A673 (cell line): Measurements from ENCODE around the gene CDH4. TPM values are rescaled to one million over a fixed set of nuclear protein-coding genes. Genes with fewer than 3 reads are reported as not detected.
"Not testable (repeated sequence)": the region's sequence is repeated elsewhere in the genome, so short reads cannot be mapped to it uniquely, and the experiment has no call there.

Experiments
- BruUV-seq: library from RNA; stranded (reverse); fragments of 400-500 nt; replicated peaks from 2 replicates; lab custom pipeline; 2021; lab: Mats Ljungman, UMichigan
- CTCF ChIA-PET: fragments of 300-600 bp; sonication (Branson Sonifier 250); formaldehyde crosslinking; loops from one replicate; lab custom pipeline; 2022; ENCODE audit warnings: antibody characterized with exemption; lab: Charles Lee
- POLR2A ChIA-PET: fragments of 300-600 bp; sonication (Branson Sonifier 250); formaldehyde crosslinking; loops from one replicate; lab custom pipeline; 2022; ENCODE audit warnings: antibody characterized with exemption; ENCODE audit not compliant: low non-redundant PET; lab: Charles Lee
- DNase-seq: peaks from one replicate; pipeline ENCODE4 v3.0.0-alpha.2; 2015; ENCODE audit warnings: low spot score
- H3K27ac ChIP-seq: fragments of 200-600 bp; sonication (generic); 2 replicates; pipeline ENCODE4 v1.5.1; 2016; ENCODE audit warnings: mixed run types, low read depth, mild to moderate bottlenecking, mixed read lengths, antibody characterized with exemption, low read length; ENCODE audit not compliant: poor library complexity, severe bottlenecking
- H3K27me3 ChIP-seq: fragments of 200-600 bp; sonication (generic); replicated peaks from 2 replicates; pipeline ENCODE4 v1.6.1; 2017; ENCODE audit warnings: mixed run types, low read depth, mild to moderate bottlenecking, mixed read lengths, antibody characterized with exemption, low read length; ENCODE audit not compliant: insufficient read depth, poor library complexity
- H3K36me3 ChIP-seq: fragments of 200-600 bp; sonication (generic); 2 replicates; pipeline ENCODE4 v1.6.1; 2016; ENCODE audit warnings: mixed run types, mild to moderate bottlenecking, mixed read lengths, antibody characterized with exemption, low read length; ENCODE audit not compliant: insufficient read depth, poor library complexity, severe bottlenecking
- H3K4me1 ChIP-seq: fragments of 200-600 bp; sonication (generic); 2 replicates; pipeline ENCODE4 v1.6.1; 2017; ENCODE audit warnings: mixed run types, mild to moderate bottlenecking, mixed read lengths, antibody characterized with exemption, low read length; ENCODE audit not compliant: insufficient read depth, poor library complexity, severe bottlenecking
- H3K4me3 ChIP-seq: fragments of 200-600 bp; sonication (generic); 2 replicates; pipeline ENCODE4 v1.5.1; 2016; ENCODE audit warnings: low read depth, mixed run types, mild to moderate bottlenecking, mixed read lengths, low read length; ENCODE audit not compliant: poor library complexity, severe bottlenecking
- H3K9me3 ChIP-seq: fragments of 200-600 bp; sonication (generic); 2 replicates; pipeline ENCODE4 v1.6.1; 2016; ENCODE audit warnings: mixed run types, low read depth, mild to moderate bottlenecking, mixed read lengths, antibody characterized with exemption, low read length; ENCODE audit not compliant: poor library complexity, severe bottlenecking
- EZH2 ChIP-seq: fragments of 200-600 bp; sonication (generic); IDR thresholded peaks from 2 replicates; pipeline ENCODE4 v1.6.1; 2017; ENCODE audit warnings: borderline replicate concordance, low read depth, mild to moderate bottlenecking, mixed read lengths, antibody characterized with exemption, low read length; ENCODE audit not compliant: poor library complexity, severe bottlenecking
- intact Hi-C: fragments of 100-400 bp; cut with micrococcal nuclease; formaldehyde crosslinking; loops from one replicate; pipeline ENCODE4 v1.10.0; 2022; ENCODE audit not compliant: unreplicated experiment
- total RNA-seq: library from RNA; stranded (reverse); gene quantifications from 2 replicates; pipeline ENCODE4 v1.2.3, GENCODE V29; 2021
- TF ChIP-seq, protein P1 (sequence below): fragments of 300-800, 200-600 bp; sonication (generic); conservative IDR thresholded peaks from 2 replicates; pipeline ENCODE4 v1.5.1; 2017; ENCODE audit warnings: low read depth, mild to moderate bottlenecking, antibody characterized with exemption, low read length, moderate library complexity, mixed read lengths

CDH4 gene
- total RNA-seq, 1 experiment from 2014 or later, result 8.3 TPM

GRCh38 chr20:61400499-61400898 is 148.4 kb downstream of the CDH4 start:
- no peak overlapping the region for H3K27ac ChIP-seq
- TF ChIP-seq, protein P1, sequence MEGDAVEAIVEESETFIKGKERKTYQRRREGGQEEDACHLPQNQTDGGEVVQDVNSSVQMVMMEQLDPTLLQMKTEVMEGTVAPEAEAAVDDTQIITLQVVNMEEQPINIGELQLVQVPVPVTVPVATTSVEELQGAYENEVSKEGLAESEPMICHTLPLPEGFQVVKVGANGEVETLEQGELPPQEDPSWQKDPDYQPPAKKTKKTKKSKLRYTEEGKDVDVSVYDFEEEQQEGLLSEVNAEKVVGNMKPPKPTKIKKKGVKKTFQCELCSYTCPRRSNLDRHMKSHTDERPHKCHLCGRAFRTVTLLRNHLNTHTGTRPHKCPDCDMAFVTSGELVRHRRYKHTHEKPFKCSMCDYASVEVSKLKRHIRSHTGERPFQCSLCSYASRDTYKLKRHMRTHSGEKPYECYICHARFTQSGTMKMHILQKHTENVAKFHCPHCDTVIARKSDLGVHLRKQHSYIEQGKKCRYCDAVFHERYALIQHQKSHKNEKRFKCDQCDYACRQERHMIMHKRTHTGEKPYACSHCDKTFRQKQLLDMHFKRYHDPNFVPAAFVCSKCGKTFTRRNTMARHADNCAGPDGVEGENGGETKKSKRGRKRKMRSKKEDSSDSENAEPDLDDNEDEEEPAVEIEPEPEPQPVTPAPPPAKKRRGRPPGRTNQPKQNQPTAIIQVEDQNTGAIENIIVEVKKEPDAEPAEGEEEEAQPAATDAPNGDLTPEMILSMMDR, result no peak
- no peak for TF ChIP-seq EZH2
- DNase-seq, result no peak
- intact Hi-C loops, result no loop called here
- BruUV-seq, result no TSS peak
- H3K9me3 ChIP-seq, result no peaks in the 10 kb centered on the region
- H3K27me3 ChIP-seq, result peaks cover 15% of the 10 kb centered on the region
- no peaks in the 10 kb centered on the region for H3K36me3 ChIP-seq
- ChIA-PET CTCF (no interaction called here), POLR2A (no interaction called here)
- no peak overlapping the region for H3K4me3 ChIP-seq
- H3K4me1 ChIP-seq, result no peaks in the 10 kb centered on the region

GRCh38 chr20:61404303-61404702 is 152.2 kb downstream of the CDH4 start:
- BruUV-seq, result no TSS peak
- DNase-seq, result no peak
- H3K9me3 ChIP-seq, result no peaks in the 10 kb centered on the region
- TF ChIP-seq EZH2, result no peak
- TF ChIP-seq, protein P1, result no peak
- H3K4me3 ChIP-seq, result no peak overlapping the region
- intact Hi-C loops, result no loop called here
- ChIA-PET CTCF (no interaction called here), POLR2A (interaction anchor here (0.5 kb wide), 1 partner anchor 35 kb away, joined by 22 read pairs; no protein-coding TSS in a partner anchor)
- no peak overlapping the region for H3K27ac ChIP-seq
- no peaks in the 10 kb centered on the region for H3K36me3 ChIP-seq
- H3K27me3 ChIP-seq, result peaks cover 16% of the 10 kb centered on the region
- H3K4me1 ChIP-seq, result no peaks in the 10 kb centered on the region

GRCh38 chr20:61405007-61405406 is 152.9 kb downstream of the CDH4 start:
- Histone ChIP-seq H3K27ac (no peak overlapping the region), H3K27me3 (peaks cover 21% of the 10 kb centered on the region), H3K4me1 (no peaks in the 10 kb centered on the region), H3K4me3 (no peak overlapping the region), H3K36me3 (no peaks in the 10 kb centered on the region), H3K9me3 (no peaks in the 10 kb centered on the region)
- POLR2A ChIA-PET, result interaction anchor here (0.5 kb wide), 1 partner anchor 36 kb away, joined by 22 read pairs; no protein-coding TSS in a partner anchor
- CTCF ChIA-PET, result no interaction called here
- BruUV-seq, result no TSS peak
- no peak for DNase-seq
- intact Hi-C loops, result no loop called here
- TF ChIP-seq EZH2, result no peak
- TF ChIP-seq, protein P1, result no peak

DNA sequence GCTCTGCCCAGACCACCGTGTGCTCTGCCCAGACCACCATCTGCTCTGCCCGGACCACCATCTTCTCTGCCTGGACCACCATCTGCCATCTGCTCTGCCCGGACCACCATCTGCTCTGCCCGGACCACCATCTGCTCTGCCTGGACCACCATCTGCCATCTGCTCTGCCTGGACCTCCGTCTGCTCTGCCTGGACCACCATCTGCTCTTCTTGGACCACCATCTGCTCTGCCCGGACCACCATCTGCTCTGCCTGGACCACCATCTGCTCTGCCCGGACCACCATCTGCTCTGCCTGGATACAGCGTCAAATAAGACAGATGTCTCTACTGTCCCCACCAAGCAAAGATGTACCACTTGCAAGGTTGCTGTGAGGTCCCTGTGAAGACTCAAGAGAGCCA is 154.7 kb downstream of the CDH4 start:
- intact Hi-C loops, H3K27ac ChIP-seq, H3K4me3 ChIP-seq, POLR2A ChIA-PET, H3K4me1 ChIP-seq, CTCF ChIA-PET, H3K9me3 ChIP-seq, H3K36me3 ChIP-seq, BruUV-seq, DNase-seq: not testable (repeated sequence)
- H3K27me3 ChIP-seq, result peaks cover 21% of the 10 kb centered on the region
